SIG-M5 (cell line): ENCODE data around the gene SLC25A46.
"Not testable (repeated sequence)": the region's sequence is repeated elsewhere in the genome, so short reads cannot be mapped to it uniquely, and the experiment has no call there.

ENCODE experiments used
- DNase-seq: peaks from one replicate; lab custom pipeline; 2025; lab: John Stamatoyannopoulos, UW

Gene SLC25A46

DNA sequence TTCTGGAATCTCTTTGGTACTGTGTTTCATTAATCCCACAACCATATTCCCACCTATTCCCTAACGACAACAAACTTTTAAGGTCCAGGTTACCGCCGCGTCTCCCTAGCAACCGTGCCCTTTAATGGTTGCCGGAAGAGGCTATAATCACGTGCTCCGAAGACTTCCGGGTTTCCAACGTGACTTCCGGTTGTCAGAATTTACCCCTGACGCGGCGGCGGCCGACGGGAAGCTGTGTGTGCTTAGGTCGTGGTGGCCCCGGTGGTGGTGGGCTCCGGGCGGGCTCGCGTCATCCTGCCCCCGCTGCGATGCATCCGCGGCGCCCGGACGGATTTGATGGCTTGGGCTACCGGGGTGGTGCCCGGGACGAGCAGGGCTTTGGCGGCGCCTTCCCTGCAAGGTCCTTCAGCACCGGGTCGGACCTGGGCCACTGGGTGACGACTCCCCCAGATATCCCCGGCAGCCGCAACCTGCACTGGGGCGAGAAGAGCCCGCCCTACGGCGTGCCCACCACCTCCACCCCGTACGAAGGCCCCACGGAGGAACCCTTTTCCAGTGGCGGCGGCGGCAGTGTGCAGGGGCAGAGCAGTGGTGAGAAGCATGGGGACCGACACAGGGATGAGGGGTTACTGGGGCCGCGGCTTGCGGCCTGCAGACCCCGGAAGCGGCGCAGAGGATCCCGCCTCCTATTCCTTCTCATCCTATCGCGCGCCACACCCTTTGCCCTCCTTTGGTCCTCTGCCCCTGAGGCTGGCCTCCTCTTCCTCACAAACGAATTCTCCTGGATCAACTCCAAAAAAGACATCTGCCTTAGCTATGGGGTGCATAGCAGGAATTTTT lies at the start of gene SLC25A46:
SLC25A46 (plus strand) TSS at position 196 of the 840 bp plus-strand sequence; CDS start at position 309, 113 bp downstream.
- peak; percentile 65 for DNase-seq

DNA sequence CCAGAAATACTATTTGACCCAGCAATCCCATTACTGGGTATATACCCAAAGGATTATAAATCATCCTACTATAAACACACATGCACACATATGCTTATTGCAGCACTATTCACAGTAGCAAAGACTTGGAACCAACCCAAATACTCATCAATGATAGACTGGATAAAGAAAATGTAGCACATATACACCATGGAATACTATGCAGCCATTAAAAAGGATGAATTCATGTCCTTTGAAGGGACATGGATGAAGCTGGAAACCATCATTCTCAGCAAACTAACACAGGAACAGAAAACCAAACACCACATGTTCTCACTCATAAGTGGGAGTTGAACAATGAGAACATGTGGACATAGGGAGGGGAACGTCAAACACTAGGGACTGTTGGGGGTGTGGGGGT lies 48.2 kb upstream of the SLC25A46 start:
- DNase-seq = not testable (repeated sequence)

DNA sequence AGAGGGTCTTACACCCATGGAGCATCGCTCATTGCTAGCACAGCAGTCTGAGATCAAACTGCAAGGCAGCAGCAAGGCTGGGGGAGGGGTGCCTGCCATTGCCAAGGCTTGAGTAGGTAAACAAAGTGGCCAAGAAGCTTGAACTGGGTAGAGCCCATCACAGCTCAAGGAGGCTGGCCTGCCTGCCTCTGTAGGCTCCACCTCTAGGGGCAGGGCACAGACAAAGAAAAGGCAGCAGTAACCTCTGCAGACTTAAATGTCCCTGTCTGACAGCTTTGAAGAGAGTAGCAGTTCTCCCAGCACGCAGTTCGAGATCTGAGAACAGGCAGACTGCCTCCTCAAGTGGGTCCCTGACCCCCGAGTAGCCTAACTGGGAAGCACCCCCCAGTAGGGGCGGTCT lies 46.1 kb upstream of the SLC25A46 start:
- DNase-seq = not testable (repeated sequence)

DNA sequence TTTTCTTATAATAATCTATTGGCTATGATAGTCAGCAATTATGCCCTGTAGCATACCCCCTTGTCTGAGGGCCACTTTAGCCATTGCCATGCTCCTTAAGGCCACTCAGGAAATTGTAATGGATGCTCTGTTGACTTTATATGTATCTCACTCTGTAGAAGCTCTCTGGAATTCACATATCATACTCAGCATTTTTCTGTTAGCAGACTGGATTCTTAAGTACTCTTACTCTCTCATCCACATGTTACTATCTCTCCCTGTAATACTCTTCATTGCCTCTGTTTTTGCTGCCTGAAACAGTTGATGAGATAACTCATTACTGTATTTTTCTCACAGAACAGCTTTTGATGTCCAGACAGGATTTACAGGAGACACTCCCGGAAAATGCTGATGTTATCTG lies 36.5 kb upstream of the SLC25A46 start:
- no peak for DNase-seq

DNA sequence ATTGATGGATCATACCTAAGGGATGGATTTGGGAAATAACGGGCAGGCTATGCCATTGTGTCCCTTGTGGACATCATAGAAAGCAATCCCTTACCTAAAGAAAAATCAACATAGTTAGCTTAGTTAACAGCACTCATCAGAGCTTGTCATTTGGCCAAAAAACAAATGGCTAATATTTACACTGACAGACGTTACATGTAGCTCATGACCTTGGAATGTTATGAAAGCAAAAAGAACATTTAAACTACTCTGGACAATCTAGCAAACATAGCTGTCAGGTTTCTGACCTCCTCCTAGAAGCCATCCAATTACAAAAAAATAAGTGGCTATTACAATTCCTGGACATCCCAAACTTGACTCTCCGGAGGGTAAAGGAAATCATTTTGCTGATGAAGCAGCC lies 36.1 kb upstream of the SLC25A46 start:
- no peak for DNase-seq

DNA sequence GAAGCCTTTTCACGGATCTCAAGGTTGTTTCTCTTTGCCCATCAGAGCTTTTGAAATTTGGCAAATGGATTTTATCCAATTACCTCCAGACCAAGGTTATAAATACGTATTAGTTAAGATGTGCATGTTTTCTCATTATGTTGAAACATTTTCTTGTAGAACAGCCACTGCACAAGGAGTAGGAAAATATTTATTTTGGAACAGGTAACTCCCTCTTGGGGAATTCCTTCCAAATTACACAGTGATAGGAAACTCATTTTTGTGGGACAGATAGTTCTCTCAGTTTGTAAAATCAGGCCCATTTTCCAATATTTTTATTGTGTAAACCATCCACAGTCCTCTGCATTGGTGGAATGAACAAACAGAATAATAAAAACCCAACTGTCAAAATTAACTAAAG lies 35.3 kb upstream of the SLC25A46 start:
- no peak for DNase-seq

DNA sequence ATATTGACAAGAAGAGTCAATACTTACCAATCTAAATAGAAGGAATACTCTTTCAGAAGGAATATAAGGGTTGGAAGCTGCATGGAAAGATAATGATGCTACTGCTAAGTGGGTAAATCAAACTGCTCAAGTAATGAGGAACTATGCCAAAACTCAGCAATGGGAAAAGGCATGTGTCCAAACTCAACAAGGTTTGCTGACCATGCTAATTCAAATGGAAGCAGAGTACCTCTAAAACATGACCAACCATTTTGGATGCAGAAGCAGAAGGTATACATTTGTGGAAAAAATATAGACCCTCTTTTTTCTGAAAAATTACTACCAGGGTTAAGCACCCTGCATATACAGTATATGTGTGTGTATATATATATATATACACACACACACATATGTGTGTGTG lies 33.5 kb upstream of the SLC25A46 start:
- no peak for DNase-seq

DNA sequence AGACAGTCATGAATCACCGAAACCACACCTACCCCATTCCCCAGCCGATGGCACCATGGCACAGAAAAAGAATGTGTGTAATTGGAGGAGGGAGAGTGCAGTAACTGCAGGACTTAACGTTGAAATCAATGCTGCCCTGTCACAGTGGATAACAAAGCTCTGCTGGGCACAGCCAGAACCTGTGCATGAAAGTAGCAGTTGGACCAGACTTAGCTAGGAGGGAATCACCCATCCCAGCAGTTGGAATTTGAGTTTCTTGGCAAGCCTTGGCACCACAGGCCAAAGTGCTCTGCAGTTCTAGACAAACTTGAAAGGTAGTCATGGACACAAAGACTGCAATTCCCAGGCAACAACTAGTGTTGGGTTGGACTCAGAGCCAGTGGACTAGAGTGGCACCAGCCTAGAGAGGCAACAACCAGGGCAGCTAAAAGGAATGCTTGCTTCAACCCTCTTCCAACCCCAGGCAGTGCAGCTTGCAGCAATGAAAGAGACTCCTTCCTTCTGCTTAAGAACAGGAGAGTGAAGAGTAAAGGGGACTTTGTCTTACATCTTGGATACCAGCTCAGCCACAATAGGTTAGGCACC lies 31.5 kb upstream of the SLC25A46 start:
- DNase-seq = no peak

DNA sequence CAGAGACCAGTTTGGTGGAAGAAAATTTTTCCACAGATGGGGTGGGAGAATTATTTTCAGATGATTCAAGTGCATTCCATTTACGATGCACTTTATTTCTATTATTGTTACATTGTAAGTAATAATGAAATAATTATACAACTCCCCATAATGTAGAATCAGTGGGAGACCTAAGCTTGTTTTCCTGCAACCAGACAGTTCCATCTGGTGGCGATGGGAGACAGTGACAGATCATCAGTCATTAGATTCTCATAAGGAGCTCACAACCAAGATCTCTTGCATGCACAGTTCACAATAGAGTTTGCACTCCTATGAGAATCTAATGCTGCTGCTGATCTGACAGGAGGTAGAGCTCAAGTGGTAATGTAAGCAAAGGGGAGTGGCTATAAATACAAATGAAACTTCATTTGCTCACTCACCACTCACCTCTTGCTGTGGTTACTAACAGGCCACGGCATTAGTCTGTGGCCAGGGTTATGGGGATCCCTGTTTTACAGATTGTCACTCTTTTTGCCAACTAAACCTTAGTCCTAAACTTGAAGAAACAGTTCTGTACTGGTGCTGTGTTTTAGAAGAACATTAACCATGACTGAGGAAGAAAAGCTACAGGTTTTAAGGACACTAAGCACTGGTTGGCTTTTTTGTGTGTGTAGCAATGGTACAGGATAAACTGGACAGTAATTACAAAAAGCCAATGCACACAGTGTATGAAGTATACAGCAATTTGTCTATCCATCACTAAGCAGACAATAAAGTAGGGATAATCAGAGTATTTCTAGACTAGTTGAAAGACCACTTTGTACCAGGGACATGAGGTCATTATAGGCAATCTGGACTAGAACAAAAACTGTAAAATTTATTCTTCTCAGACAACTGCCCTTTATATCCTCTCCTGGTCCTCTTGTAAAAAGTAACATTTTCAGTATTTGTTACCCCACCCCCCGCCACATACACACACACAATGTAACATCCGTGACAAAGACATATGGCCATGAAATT lies 22.3 kb upstream of the SLC25A46 start:
- DNase-seq = no peak

DNA sequence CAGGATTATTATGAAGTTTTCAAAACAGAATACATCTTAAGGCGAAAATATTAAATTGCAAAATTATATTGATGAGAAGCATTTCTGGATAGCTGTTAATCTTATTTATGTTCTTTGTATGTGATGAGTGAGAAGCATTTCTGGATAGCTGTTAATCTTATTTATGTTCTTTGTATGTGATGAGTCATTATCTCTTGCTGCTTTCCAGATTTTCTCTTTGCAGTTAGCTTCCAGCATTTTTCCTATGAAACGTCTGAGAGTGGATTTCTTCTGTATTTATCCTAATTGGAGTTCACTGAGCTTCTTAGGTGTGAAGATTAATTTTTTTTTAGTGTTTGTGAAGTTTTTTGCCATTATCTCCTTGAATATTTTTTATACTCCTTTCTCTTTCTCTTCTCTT lies 20.5 kb upstream of the SLC25A46 start:
- no peak for DNase-seq

DNA sequence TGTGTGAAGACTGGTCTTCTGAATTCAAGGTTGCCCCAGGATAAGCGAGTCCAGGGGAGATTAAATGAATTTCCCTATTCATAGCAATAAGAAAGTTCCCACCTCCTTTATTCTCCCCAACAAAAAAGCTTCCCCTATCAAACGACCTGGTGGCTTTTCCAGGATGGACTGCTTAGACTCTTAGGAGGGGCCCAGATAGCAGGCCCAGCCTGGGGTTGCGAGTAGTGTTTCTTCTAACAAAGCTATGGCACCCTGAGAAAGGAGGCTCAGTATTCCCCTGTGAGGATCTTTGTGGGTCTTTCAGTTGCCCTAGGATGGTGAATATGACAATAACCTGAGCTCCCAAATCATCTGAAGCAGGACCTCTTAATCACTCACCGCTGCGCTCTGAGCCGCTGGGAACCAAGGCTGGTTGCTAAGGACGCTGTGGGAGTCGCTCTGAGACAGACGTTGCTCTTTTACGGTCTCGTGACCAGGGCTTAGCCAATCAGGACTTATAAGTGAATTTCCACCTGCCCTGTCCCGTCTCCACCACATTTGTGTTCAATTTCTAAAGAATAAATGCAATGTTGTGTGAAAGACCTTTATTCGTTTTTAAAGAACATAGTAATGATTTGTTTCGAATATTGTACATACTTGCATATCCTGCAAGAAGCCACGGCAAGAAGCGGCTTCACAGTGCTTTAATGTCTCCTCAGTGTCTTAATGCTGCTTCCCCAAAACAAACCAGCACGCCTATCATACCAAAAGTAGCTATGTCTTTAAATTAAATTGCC lies 12.4 kb upstream of the SLC25A46 start, which contains the start of gene TMEM232:
TMEM232 (minus strand) TSS at position 423 of the 776 bp plus-strand sequence. CDS start 59,319 bp downstream, outside the sequence.
- DNase-seq = no peak

DNA sequence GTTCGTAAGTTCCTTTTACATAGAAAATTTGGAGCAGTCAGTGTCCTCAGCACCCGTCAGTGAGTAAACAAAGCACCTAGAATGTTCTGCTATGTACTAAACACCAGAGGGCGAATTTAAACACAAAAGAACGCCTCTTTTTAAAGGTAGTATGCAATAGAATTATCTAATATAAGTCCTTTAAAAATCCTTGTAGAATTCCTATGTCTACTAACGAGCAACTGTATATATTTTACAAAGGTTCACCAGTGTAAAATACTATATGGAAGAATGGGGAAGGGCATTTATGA lies 11.8 kb upstream of the SLC25A46 start:
- DNase-seq = no peak

DNA sequence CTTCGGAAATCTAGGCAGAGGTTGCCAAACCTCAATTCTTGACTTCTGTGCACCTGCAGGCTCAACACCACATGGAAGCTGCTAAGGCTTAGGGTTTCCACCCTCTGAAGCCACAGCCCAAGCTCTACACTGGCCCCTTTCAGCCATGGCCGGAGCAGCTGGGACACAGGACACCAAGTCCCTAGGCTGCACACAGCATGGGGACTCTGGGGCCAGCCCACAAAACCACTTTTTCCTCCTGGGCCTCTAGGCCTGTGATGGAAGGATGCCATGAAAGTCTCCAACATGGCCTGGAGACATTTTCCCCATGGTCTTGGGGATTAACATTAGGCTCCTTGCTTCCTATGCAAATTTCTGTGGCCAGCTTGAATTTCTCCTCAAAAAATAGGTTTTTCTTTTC lies 7.3 kb upstream of the SLC25A46 start:
- DNase-seq = not testable (repeated sequence)

DNA sequence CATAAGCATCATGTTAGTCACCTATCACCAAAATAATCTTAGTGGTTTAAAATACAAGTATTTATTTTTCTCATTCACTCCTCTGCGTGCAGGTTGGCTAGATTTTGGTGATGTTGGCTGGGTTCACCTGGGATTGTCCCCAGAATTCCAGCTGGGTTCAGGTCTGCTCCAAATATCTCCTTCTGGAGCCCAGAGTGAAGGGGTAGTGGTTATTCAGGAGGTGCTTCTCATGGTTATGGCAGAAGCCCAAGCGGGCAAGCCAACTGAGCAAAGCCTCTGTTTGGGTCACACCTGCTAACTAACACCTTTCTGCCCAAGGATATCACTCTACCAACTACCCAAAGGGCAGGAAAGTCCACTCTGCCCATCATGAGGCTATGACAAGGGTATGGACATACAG lies 4.7 kb upstream of the SLC25A46 start:
- DNase-seq = no peak

DNA sequence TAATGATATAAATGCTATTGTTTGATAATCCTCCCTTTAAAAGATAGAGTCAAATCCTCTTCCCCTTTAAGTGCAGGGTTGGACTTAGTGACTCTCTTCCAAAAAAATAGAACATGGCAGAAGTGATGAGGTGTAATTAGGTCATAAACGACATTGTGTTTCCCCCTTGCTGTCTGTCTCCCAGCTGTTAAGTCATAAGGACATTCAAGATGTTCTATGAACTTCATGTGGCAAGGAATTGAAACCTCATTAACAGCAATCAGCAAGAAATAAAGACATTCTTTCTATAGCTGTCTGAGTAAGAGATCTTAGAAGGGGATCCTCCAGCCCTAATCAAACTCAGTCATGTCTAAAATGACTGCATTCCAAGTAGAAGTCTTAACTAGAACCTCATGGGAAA lies 3.3 kb upstream of the SLC25A46 start:
- DNase-seq = no peak

DNA sequence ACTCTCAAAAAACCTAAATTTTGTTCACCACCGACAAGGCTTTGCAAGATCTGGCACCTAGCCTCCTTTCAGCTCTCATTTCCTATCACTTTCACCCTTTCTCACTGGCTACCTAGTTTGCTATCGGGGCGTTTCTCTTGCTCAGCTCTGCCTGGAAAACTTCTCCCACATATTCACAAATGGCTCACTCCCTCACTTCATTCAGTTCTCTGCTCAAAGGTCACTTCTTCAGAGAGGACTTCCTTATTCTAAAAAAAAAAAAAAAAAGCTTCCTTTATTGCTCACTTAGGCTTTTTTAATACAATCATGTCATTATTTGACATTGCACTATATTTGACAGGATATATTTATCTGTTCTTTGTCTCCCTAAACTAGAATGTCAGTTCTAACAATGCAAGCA lies 2.1 kb upstream of the SLC25A46 start:
- no peak for DNase-seq

DNA sequence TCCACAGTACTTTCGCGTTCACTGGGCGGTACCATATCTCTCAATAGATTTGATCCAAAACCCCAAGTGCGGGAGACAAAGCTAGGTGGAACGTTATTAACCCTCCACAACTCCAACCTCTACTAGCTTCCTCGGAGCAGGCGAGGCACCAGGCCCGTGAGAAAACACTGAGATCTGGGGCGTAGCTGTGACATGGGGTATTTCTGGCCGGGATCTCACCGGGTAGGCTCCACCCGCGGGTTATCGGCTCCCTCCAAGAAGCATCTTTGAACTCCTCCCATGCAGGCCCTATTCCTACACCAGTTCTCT lies 350 bp upstream of the SLC25A46 start:
- DNase-seq = no peak

DNA sequence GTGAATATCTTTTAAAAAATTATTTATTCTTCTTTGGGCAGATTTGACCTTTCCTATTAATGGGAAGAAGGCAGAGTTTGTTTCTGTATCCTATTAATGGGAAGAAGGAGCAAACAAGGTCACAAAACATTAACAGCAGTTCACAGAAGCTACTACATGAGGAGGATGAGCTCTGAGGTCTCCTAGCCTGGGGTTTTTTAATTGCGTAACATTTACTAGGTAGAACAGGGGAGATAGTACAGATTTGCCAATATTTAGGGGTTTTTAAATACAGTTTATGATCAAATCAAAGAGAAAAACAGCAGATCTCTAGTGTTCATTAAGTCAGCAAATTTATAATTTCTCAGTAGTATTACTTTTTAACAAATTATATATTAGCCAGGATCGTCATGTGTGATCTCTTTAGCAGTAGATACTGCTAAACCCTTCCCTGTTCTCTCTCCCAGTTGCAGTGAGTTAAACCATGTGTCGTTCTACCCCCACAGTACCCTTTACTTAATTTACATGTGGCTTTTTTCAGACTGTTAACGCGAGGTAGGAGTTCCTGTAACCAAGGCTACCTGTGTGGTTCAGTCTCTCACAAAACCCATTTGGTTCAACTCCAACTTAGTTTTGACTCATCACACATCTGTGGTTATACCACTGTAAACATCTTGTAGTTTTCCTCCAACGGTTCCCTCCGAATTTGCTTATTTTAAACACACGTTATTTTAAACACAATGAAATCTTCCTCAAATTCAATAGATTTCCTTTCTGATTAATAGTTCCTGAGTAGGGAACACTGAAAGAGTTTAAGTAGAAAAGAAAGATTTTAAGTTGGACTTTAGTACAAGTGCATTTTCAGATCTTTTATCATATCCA lies 13.3 kb downstream of the SLC25A46 start:
- DNase-seq = no peak

DNA sequence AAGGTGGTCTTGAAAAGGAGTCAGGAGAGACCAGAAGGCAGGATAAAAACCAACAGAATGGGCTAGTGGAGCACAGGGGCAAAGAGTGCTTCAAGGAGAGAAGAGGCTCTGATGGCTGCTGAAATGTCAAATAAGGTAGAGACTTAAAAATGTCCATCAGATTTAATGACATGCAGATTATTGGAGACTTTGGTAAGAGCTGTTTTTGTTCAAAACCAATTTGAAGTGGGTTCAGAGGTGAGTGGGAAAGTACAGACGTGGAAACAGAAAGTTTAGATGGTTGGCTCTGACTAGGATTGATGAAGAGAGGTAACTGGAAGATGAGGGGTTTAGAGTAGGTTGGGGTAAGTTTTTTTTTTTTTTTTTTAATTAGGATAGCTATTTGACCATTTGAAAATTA lies 14.1 kb downstream of the SLC25A46 start:
- DNase-seq = no peak

DNA sequence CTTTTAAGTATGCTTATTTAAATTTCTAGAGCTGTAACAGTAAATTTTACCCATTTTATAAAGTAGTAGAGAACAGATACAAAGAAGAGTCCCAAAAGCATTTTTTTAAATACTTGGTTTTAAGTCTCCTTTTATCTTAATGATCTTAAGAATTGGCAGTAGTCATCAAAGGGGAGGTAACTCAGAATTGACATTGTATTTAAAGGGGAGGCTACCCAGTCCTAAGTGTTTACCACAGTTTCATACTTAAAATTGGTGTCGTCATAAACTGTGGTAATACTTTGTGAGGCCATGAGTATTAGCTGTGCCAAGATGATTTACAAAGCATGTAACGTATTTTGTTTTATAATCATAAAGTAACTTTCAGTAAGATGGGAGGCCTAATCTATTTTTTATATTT lies 14.8 kb downstream of the SLC25A46 start:
- DNase-seq = no peak

DNA sequence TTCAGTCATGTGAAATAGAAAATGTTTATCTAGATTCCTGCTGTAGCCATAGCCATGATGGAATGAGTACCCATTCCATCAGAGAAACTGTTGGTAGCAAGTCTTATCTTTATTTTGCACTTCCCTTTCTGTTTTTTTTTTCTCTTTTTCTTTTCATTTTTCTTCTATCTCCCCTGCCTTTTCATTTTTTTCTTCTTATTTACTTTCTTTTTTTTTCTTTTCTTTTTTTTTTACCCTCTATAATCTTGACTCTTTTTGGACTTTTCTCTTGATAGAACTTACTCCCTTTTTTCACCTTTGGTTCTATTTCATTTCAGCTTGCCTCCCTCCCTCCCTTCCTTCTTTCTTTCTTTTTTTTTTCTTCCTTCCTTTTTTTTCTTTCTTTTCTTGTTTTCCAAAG lies 15.4 kb downstream of the SLC25A46 start:
- DNase-seq = no peak
